HCT116 (cell line): ENCODE measurements around the gene RASL10A. TPM values are rescaled to one million over a fixed set of nuclear protein-coding genes. Genes with fewer than 3 reads are reported as not detected.
A peak's percentile ranks its signal among the peaks of the same experiment; 100 is the strongest.

Experiments used
- ATAC-seq: fragments of 200-7000 bp; cut with Tn5 transposase; 2 replicates; pipeline ENCODE4 v1.9.1; 2020; ENCODE audit warnings: mild to moderate bottlenecking, moderate library complexity
- BruUV-seq: library from RNA; stranded (reverse); fragments of 400-500 nt; replicated peaks from 2 replicates; lab custom pipeline; 2021; lab: Mats Ljungman, UMichigan
- CTCF ChIA-PET: fragments of 300-600 bp; sonication (Branson Sonifier 250); formaldehyde crosslinking; loops from one replicate; lab custom pipeline; 2021; ENCODE audit warnings: antibody characterized with exemption; lab: Charles Lee
- POLR2A ChIA-PET: fragments of 300-600, 350-600 bp; sonication (Branson Sonifier 250); formaldehyde crosslinking; loops from one replicate; lab custom pipeline; 2021; ENCODE audit warnings: antibody characterized with exemption; lab: Charles Lee
- RAD21 ChIA-PET, 2 experiments: fragments of 300-600 bp; sonication (Branson Sonifier 250); formaldehyde crosslinking; loops; one replicate each; lab custom pipeline; 2023; ENCODE audit warnings: low total read pairs in 2 of 2; ENCODE audit not compliant: uncharacterized antibody in 2 of 2, unreplicated experiment in 2 of 2, low non-redundant PET in 1 of 2; lab: Charles Lee
- DNase-seq: peaks from one replicate; pipeline ENCODE4 v3.0.0-alpha.2; 2010; ENCODE audit warnings: low read depth, low spot score
- H2AFZ ChIP-seq: fragments of 200-600 bp; shearing (Covaris generic), sonication (generic); 2 replicates; pipeline ENCODE4 v1.6.1; 2017; ENCODE audit warnings: low read depth, mixed run types, mixed read lengths, antibody characterized with exemption, low read length; ENCODE audit not compliant: poor library complexity, severe bottlenecking
- H3K27ac ChIP-seq: 2 replicates; pipeline ENCODE4 v1.5.1; 2012; ENCODE audit warnings: low read depth, low read length
- H3K27me3 ChIP-seq: fragments of 200-600 bp; sonication (generic); 2 replicates; pipeline ENCODE4 v1.6.1; 2016; ENCODE audit warnings: mixed run types, low read length, mixed read lengths; ENCODE audit not compliant: insufficient read depth
- H3K36me3 ChIP-seq, 2 experiments: fragments of 200-500 bp in 1 of 2; fragments of 200-600 bp in 1 of 2; sonication (Bioruptor generic) in 1 of 2; sonication (generic) in 1 of 2; 2 replicates each; pipeline versions ENCODE4 v1.5.1 to v1.6.1; 2014 to 2016; ENCODE audit warnings: low read length in 2 of 2, inconsistent platforms in 1 of 2, mixed read lengths in 1 of 2, mixed run types in 1 of 2; ENCODE audit not compliant: insufficient read depth in 2 of 2, control insufficient read depth in 1 of 2
- H3K4me1 ChIP-seq, 2 experiments: fragments of 200-600 bp in 1 of 2; sonication (generic) in 1 of 2; 2 replicates each; pipeline versions ENCODE4 v1.5.1 to v1.6.1; 2012 to 2017; ENCODE audit warnings: low read length in 2 of 2, inconsistent platforms in 1 of 2, mild to moderate bottlenecking in 1 of 2, mixed read lengths in 1 of 2, mixed run types in 1 of 2, moderate library complexity in 1 of 2; ENCODE audit not compliant: insufficient read depth in 2 of 2, control insufficient read depth in 1 of 2
- H3K4me2 ChIP-seq: fragments of 200-600 bp; sonication (generic); 2 replicates; pipeline ENCODE4 v1.6.1; 2017; ENCODE audit warnings: mixed run types, low read length, mixed read lengths
- H3K4me3 ChIP-seq, 2 experiments: fragments of 200-600 bp in 1 of 2; sonication (generic) in 1 of 2; replicated peaks in 1 of 2; 2 replicates each; pipeline ENCODE4 v1.5.1; 2011 to 2016; ENCODE audit warnings: low read length in 2 of 2, control low read depth in 1 of 2, low read depth in 1 of 2, mild to moderate bottlenecking in 1 of 2, mixed read lengths in 1 of 2, mixed run types in 1 of 2
- H3K79me2 ChIP-seq: fragments of 200-600 bp; sonication (generic); 2 replicates; pipeline ENCODE4 v1.6.1; 2017; ENCODE audit warnings: mild to moderate bottlenecking, mixed run types, low read length, moderate library complexity, mixed read lengths; ENCODE audit not compliant: insufficient read depth
- H3K9ac ChIP-seq: fragments of 200-600 bp; sonication (generic); 2 replicates; pipeline ENCODE4 v1.6.1; 2016; ENCODE audit warnings: low read length, mixed read lengths
- H3K9me2 ChIP-seq: fragments of 200-600 bp; sonication (generic), shearing (Covaris generic); 2 replicates; pipeline ENCODE4 v1.6.1; 2017; ENCODE audit warnings: mixed run types, mild to moderate bottlenecking, moderate library complexity; ENCODE audit not compliant: insufficient read depth
- H3K9me3 ChIP-seq, 2 experiments: fragments of 200-500 bp in 1 of 2; fragments of 200-600 bp in 1 of 2; sonication (Bioruptor generic) in 1 of 2; sonication (generic) in 1 of 2; 2 replicates each; pipeline ENCODE4 v1.6.1; 2014 to 2017; ENCODE audit warnings: low read length in 2 of 2, mixed read lengths in 2 of 2, inconsistent platforms in 1 of 2, low read depth in 1 of 2, mild to moderate bottlenecking in 1 of 2, mixed run types in 1 of 2, moderate library complexity in 1 of 2; ENCODE audit not compliant: control insufficient read depth in 1 of 2, insufficient read depth in 1 of 2
- H4K20me1 ChIP-seq: fragments of 200-600 bp; sonication (generic), shearing (Covaris generic); 2 replicates; pipeline ENCODE4 v1.6.1; 2017; ENCODE audit warnings: mixed run types, mild to moderate bottlenecking, moderate library complexity; ENCODE audit not compliant: insufficient read depth
- RAD21 ChIP-seq: IDR thresholded peaks from 2 replicates; pipeline ENCODE4 v1.6.1; 2012; ENCODE audit warnings: low read depth, mild to moderate bottlenecking
- intact Hi-C: fragments of 100-400 bp; cut with micrococcal nuclease; formaldehyde crosslinking; loops from 2 replicates; pipeline ENCODE4 v1.10.0; 2022
- total RNA-seq: library from RNA; stranded (reverse); gene quantifications from one replicate; pipeline ENCODE4 v1.2.1, GENCODE V29; 2021; ENCODE audit not compliant: unreplicated experiment
- TF ChIP-seq, protein P1 (sequence below): IDR thresholded peaks from 2 replicates; pipeline ENCODE4 v1.6.1; 2012; ENCODE audit warnings: low read depth
- TF ChIP-seq, protein P2 (sequence below): IDR thresholded peaks from 2 replicates; pipeline ENCODE4 v1.6.1; 2012

RASL10A gene
- total RNA-seq, 1 experiment from 2014 or later, result 0.96 TPM

DNA sequence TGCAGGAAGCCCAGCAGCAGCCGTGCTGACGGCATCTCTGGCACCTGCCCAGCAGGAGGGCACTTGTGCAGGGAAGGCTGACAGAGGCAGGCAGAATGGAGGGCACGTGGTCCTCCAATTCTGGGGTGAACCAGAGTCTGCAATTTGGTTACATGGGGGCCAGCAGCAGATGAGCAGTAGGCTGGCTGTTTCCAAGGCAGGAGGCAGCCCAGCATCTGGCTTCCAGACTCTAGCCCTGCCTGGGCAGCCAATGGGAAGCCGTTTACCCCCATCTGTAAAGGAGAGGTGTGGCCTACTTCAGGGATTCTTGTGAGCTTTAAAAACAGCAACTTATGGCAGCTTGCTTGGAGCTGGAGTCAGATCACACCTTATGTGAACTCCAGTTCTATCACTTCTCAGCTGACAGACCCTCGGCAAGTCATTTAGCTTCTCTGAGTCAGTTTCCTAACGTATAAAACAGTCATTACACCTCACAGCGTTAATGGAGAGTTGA lies 27.9 kb upstream of the RASL10A start:
- Histone ChIP-seq H3K9me2 (no peaks in the 10 kb centered on the region), H3K9me3 (no peaks in the 10 kb centered on the region), H3K4me2 (peak overlapping the region; percentile 57), H3K27ac (peak overlapping the region; percentile 32), H3K9ac (no peak overlapping the region), H3K4me3 (no peak overlapping the region), H2AFZ (no peak overlapping the region), H3K27me3 (no peaks in the 10 kb centered on the region), H4K20me1 (no peaks in the 10 kb centered on the region; the same call in 1 of the 2 replicates), H3K4me1 (peaks cover 24 to 33% of the 10 kb centered on the region in 2 experiments), H3K79me2 (no peaks in the 10 kb centered on the region), H3K36me3 (peaks cover 24 to 30% of the 10 kb centered on the region in 2 experiments)
- TF ChIP-seq, protein P1, sequence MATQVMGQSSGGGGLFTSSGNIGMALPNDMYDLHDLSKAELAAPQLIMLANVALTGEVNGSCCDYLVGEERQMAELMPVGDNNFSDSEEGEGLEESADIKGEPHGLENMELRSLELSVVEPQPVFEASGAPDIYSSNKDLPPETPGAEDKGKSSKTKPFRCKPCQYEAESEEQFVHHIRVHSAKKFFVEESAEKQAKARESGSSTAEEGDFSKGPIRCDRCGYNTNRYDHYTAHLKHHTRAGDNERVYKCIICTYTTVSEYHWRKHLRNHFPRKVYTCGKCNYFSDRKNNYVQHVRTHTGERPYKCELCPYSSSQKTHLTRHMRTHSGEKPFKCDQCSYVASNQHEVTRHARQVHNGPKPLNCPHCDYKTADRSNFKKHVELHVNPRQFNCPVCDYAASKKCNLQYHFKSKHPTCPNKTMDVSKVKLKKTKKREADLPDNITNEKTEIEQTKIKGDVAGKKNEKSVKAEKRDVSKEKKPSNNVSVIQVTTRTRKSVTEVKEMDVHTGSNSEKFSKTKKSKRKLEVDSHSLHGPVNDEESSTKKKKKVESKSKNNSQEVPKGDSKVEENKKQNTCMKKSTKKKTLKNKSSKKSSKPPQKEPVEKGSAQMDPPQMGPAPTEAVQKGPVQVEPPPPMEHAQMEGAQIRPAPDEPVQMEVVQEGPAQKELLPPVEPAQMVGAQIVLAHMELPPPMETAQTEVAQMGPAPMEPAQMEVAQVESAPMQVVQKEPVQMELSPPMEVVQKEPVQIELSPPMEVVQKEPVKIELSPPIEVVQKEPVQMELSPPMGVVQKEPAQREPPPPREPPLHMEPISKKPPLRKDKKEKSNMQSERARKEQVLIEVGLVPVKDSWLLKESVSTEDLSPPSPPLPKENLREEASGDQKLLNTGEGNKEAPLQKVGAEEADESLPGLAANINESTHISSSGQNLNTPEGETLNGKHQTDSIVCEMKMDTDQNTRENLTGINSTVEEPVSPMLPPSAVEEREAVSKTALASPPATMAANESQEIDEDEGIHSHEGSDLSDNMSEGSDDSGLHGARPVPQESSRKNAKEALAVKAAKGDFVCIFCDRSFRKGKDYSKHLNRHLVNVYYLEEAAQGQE, result no peak
- no peak for TF ChIP-seq RAD21
- TF ChIP-seq, protein P2, sequence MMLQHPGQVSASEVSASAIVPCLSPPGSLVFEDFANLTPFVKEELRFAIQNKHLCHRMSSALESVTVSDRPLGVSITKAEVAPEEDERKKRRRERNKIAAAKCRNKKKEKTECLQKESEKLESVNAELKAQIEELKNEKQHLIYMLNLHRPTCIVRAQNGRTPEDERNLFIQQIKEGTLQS, result no peak
- intact Hi-C loops, result no loop called here
- ChIA-PET RAD21 (interaction anchor here in 1 of 2 experiments (0.7 kb wide), 1 partner anchor 40 kb away, joined by 3 read pairs; no protein-coding TSS in a partner anchor), POLR2A (no interaction called here), CTCF (interaction anchor here (1.4 kb wide), 1 partner anchor 15 kb away, joined by 3 read pairs; no protein-coding TSS in a partner anchor)
- no TSS peak for BruUV-seq
- DNase-seq (no peak), ATAC-seq (peak; percentile 24; the same call in 1 of the 2 replicates)
